CD4-positive, alpha-beta T cell (primary cell): ENCODE data around the gene DPPA4. TPM values are rescaled to one million over a fixed set of nuclear protein-coding genes. Genes with fewer than 3 reads are reported as not detected.
"Not testable (repeated sequence)": the region's sequence is repeated elsewhere in the genome, so short reads cannot be mapped to it uniquely, and the experiment has no call there.

Source experiments
- ATAC-seq: fragments of 200-7000 bp; cut with Tn5 transposase; one replicate; pipeline ENCODE4 v1.10.0; 2022; ENCODE audit warnings: mild to moderate bottlenecking; ENCODE audit not compliant: poor library complexity
- CTCF ChIA-PET: fragments of 350-600 bp; sonication (Branson Sonifier 250); formaldehyde crosslinking; loops from one replicate; lab custom pipeline; 2021; ENCODE audit warnings: antibody characterized with exemption, inconsistent platforms; lab: Charles Lee
- POLR2A ChIA-PET: fragments of 350-600 bp; sonication (Branson Sonifier 250); formaldehyde crosslinking; loops from one replicate; lab custom pipeline; 2021; ENCODE audit warnings: antibody characterized with exemption, inconsistent platforms; lab: Charles Lee
- DNase-seq, 14 experiments: peaks; one replicate each; pipeline ENCODE4 v3.0.0-alpha.2; 2013 to 2020; ENCODE audit warnings: mixed read lengths in 2 of 14
- H3K27ac ChIP-seq, 2 donors: one replicate each; pipeline versions ENCODE4 v1.5.1 to v1.7.0; 2013; ENCODE audit warnings: low read length in 2 of 2, low read depth in 1 of 2, mild to moderate bottlenecking in 1 of 2
- H3K27me3 ChIP-seq, 2 experiments: 1 replicate in 1 of 2; 2 replicates in 1 of 2; pipeline versions ENCODE4 v1.6.1 to v1.7.0; 2013; ENCODE audit warnings: low read length in 2 of 2, control low read depth in 1 of 2, mild to moderate bottlenecking in 1 of 2, moderate library complexity in 1 of 2; ENCODE audit not compliant: insufficient read depth in 2 of 2, control insufficient read depth in 1 of 2
- H3K36me3 ChIP-seq: one replicate; pipeline ENCODE4 v1.6.1; 2013; ENCODE audit warnings: low read length, control low read depth; ENCODE audit not compliant: insufficient read depth
- H3K4me1 ChIP-seq: one replicate; pipeline ENCODE4 v1.6.1; 2013; ENCODE audit warnings: low read length, control low read depth; ENCODE audit not compliant: insufficient read depth
- H3K4me3 ChIP-seq: one replicate; pipeline ENCODE4 v1.5.1; 2013; ENCODE audit warnings: mild to moderate bottlenecking, low read length, moderate library complexity
- H3K9me3 ChIP-seq, 2 experiments: 1 replicate in 1 of 2; 2 replicates in 1 of 2; pipeline versions ENCODE4 v1.6.1 to v1.7.0; 2013; ENCODE audit warnings: low read length in 2 of 2, mild to moderate bottlenecking in 2 of 2, control low read depth in 1 of 2, moderate library complexity in 1 of 2; ENCODE audit not compliant: control insufficient read depth in 1 of 2, insufficient read depth in 1 of 2
- H3K27ac Mint-ChIP-seq: one replicate; pipeline ENCODE4 v1.8.0; 2020; ENCODE audit warnings: mixed read lengths
- H3K27me3 Mint-ChIP-seq: one replicate; pipeline ENCODE4 v1.8.0; 2021; ENCODE audit warnings: mixed read lengths
- H3K36me3 Mint-ChIP-seq: one replicate; pipeline ENCODE4 v1.8.0; 2021; ENCODE audit warnings: low read depth, mixed read lengths
- H3K4me1 Mint-ChIP-seq: one replicate; pipeline ENCODE4 v1.8.0; 2021; ENCODE audit warnings: low read depth, mixed read lengths
- H3K4me3 Mint-ChIP-seq: one replicate; pipeline ENCODE4 v1.8.0; 2020; ENCODE audit warnings: mild to moderate bottlenecking, mixed read lengths
- H3K9me3 Mint-ChIP-seq: one replicate; pipeline ENCODE4 v1.8.0; 2020; ENCODE audit warnings: mixed read lengths
- intact Hi-C, 2 experiments: fragments of 100-400 bp; cut with DNase I in 1 of 2; cut with micrococcal nuclease in 1 of 2; formaldehyde crosslinking; loops; one replicate each; pipeline versions ENCODE4 v1.15.1 to v1.9.0; 2023 to 2025; cut with DNase I, micrococcal nuclease
- total RNA-seq, 174 experiments: library from RNA in 2 of 174; stranded (reverse) in 2 of 174; gene quantifications; one replicate each; pipeline ENCODE4 v1.2.3 and lab custom pipeline; 2021 to 2026
- TF ChIP-seq, protein P1 (sequence below): fragments of 200-600 bp; IDR thresholded peaks from one replicate; pipeline ENCODE4 v1.8.0; 2022; ENCODE audit warnings: antibody characterized with exemption, mild to moderate bottlenecking

Gene DPPA4
- total RNA-seq, 2 experiments from 2014 or later: 2.5 to 3.6 TPM

DNA sequence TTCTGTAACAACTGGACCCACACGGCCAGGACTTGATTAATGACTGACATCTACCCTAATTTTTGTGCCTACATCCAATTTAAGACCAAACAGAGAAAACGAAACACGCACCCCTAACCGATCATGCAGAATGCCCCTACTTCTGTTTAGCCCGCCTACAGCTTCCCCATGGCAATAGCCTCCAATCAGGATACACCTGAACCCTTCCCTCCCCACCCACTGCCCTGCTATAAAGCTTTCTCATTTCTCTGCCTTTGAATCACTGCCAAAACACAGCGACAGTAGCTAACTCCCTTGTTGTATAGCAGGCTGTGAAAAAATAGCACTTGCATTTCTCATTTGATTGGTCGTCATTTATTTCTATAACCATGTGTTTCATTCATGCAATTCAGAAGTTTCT, 45.2 kb upstream of the DPPA4 start:
- Mint-ChIP-seq H3K4me3 (no peak overlapping the region), H3K27ac (no peak overlapping the region), H3K27me3 (peaks cover 4% of the 10 kb centered on the region), H3K4me1 (no peaks in the 10 kb centered on the region), H3K36me3 (no peaks in the 10 kb centered on the region), H3K9me3 (no peaks in the 10 kb centered on the region)
- ChIA-PET POLR2A (no interaction called here), CTCF (no interaction called here)
- H3K36me3 ChIP-seq: no peaks in the 10 kb centered on the region
- H3K4me3 ChIP-seq: no peak overlapping the region
- no peaks in the 10 kb centered on the region for H3K9me3 ChIP-seq
- DNase-seq (no peak), ATAC-seq (no peak)
- no peak overlapping the region for H3K27ac ChIP-seq
- intact Hi-C loops: no loop called here
- no peaks in the 10 kb centered on the region for H3K27me3 ChIP-seq
- no peaks in the 10 kb centered on the region for H3K4me1 ChIP-seq
- TF ChIP-seq, protein P1, sequence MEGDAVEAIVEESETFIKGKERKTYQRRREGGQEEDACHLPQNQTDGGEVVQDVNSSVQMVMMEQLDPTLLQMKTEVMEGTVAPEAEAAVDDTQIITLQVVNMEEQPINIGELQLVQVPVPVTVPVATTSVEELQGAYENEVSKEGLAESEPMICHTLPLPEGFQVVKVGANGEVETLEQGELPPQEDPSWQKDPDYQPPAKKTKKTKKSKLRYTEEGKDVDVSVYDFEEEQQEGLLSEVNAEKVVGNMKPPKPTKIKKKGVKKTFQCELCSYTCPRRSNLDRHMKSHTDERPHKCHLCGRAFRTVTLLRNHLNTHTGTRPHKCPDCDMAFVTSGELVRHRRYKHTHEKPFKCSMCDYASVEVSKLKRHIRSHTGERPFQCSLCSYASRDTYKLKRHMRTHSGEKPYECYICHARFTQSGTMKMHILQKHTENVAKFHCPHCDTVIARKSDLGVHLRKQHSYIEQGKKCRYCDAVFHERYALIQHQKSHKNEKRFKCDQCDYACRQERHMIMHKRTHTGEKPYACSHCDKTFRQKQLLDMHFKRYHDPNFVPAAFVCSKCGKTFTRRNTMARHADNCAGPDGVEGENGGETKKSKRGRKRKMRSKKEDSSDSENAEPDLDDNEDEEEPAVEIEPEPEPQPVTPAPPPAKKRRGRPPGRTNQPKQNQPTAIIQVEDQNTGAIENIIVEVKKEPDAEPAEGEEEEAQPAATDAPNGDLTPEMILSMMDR: no peak

DNA sequence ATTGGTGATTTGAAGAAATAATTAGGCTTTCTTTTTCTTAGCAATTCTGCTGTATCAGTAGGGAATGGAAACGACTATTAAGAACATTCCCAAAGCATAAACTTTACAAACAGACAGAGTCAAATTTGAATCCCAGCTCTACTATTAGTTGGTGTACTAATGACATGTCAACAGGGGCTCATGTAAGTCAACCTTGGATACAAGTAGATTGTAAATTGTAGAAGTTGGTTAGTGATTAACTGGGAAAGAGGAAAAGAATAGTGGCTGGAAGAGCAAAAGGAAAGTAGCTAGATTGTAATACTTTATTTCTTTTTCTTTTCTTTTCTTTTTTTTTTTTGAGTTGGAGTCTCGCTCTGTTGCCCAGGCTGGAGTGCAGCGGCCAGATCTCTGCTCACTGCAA, 38.6 kb upstream of the DPPA4 start:
- H3K36me3 ChIP-seq: no peaks in the 10 kb centered on the region
- Mint-ChIP-seq H3K27me3 (no peaks in the 10 kb centered on the region), H3K27ac (no peak overlapping the region), H3K4me1 (no peaks in the 10 kb centered on the region), H3K4me3 (no peak overlapping the region), H3K36me3 (no peaks in the 10 kb centered on the region), H3K9me3 (no peaks in the 10 kb centered on the region)
- H3K4me1 ChIP-seq: no peaks in the 10 kb centered on the region
- H3K9me3 ChIP-seq: peaks cover 0 to 4% of the 10 kb centered on the region in 2 experiments
- TF ChIP-seq, protein P1: no peak
- no peak overlapping the region for H3K4me3 ChIP-seq
- CTCF ChIA-PET: no interaction called here
- no peaks in the 10 kb centered on the region for H3K27me3 ChIP-seq
- DNase-seq: no peak
- intact Hi-C loops: no loop called here
- no peak for ATAC-seq
- POLR2A ChIA-PET: no interaction called here
- no peak overlapping the region for H3K27ac ChIP-seq

DNA sequence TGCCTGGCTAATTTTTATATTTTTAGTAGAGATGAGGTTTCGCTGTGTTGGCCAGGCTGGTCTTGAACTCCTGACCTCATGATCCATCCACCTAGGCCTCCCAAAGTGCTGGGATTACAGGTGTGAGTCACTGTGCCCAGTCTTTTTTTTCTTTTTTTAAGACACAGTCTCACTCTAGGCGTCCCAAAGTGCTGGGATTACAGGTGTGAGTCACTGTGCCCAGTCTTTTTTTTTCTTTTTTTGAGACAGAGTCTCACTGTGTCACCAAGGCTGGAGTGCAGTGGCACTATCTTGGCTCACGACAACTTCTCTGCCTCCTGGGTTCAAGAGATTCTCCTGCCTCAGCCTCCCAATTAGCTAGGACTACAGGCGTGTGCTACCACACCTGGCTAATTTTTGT, 37.1 kb upstream of the DPPA4 start:
- H3K27ac ChIP-seq, H3K9me3 ChIP-seq, H3K9me3 Mint-ChIP-seq, POLR2A ChIA-PET, H3K4me1 ChIP-seq, H3K4me3 ChIP-seq, DNase-seq, H3K4me1 Mint-ChIP-seq, intact Hi-C loops, H3K36me3 Mint-ChIP-seq, CTCF ChIA-PET, H3K27ac Mint-ChIP-seq, H3K27me3 Mint-ChIP-seq, H3K27me3 ChIP-seq, H3K4me3 Mint-ChIP-seq, ATAC-seq, H3K36me3 ChIP-seq: not testable (repeated sequence)

DNA sequence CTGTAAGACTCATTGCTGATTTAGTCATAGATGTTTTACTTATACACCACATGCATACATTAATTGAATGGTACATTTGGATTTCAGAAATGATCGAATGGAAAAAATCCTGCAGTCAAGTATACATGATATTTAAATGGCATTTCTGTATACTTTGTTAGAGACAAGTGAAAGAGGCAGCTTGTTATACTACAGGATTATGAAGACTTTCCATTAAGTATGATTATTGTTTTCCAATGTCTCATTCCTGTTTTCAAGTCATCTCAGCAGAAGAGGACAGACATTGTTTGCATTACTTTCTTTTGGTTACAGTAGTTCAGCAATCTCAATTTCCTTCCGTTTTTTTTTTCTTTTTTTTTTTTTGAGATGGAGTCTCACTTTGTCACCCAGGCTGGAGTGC, 36.6 kb upstream of the DPPA4 start:
- intact Hi-C loops: no loop called here

More for the DNA sequence above, 36.6 kb upstream of the DPPA4 start:
- Mint-ChIP-seq H3K27ac (no peak overlapping the region), H3K27me3 (no peaks in the 10 kb centered on the region), H3K4me3 (no peak overlapping the region), H3K9me3 (no peaks in the 10 kb centered on the region), H3K36me3 (no peaks in the 10 kb centered on the region), H3K4me1 (no peaks in the 10 kb centered on the region)
- no peak overlapping the region for H3K27ac ChIP-seq
- H3K9me3 ChIP-seq: peaks cover 0 to 4% of the 10 kb centered on the region in 2 experiments
- no peaks in the 10 kb centered on the region for H3K4me1 ChIP-seq
- H3K36me3 ChIP-seq: no peaks in the 10 kb centered on the region
- H3K27me3 ChIP-seq: no peaks in the 10 kb centered on the region
- POLR2A ChIA-PET: no interaction called here
- no peak for DNase-seq
- TF ChIP-seq, protein P1: no peak
- ATAC-seq: no peak
- CTCF ChIA-PET: no interaction called here
- no peak overlapping the region for H3K4me3 ChIP-seq
